Left lobe of liver (tissue), 2 donors: ENCODE measurements around the gene SLC66A1. TPM values are rescaled to one million over a fixed set of nuclear protein-coding genes. Genes with fewer than 3 reads are reported as not detected.

Experiments
- ATAC-seq: fragments of 200-7000 bp; cut with Tn5 transposase; one replicate; pipeline ENCODE4 v1.9.1; 2020; ENCODE audit warnings: mild to moderate bottlenecking, moderate library complexity
- DNase-seq: peaks from one replicate; pipeline ENCODE4 v3.0.0-alpha.2; 2020; ENCODE audit warnings: low spot score
- total RNA-seq: library from RNA; stranded (reverse); gene quantifications from one replicate; pipeline ENCODE4 v1.2.1, GENCODE V29; 2021
- donor health status: DM: no; HTN: no; CAD: no; lungs with moderate emphysema.
- donor health status: DM: no; HTN: yes; CAD: no.

SLC66A1 gene
- total RNA-seq, 1 donor from 2014 or later: 9.1 TPM

GRCh38 chr1:19342062-19342750 lies 30.1 kb downstream of the SLC66A1 start:
- ATAC-seq (no peak), DNase-seq (no peak)

GRCh38 chr1:19342894-19343616 lies 30.9 kb downstream of the SLC66A1 start:
- ATAC-seq: no peak
- no peak for DNase-seq

GRCh38 chr1:19343617-19344350 lies 31.7 kb downstream of the SLC66A1 start:
- DNase-seq (no peak), ATAC-seq (no peak)

GRCh38 chr1:19344372-19344810 lies 32.3 kb downstream of the SLC66A1 start:
- DNase-seq (peak; percentile 75), ATAC-seq (peak; percentile 90)

GRCh38 chr1:19344831-19345230 lies 32.7 kb downstream of the SLC66A1 start:
- ATAC-seq (peak; percentile 51), DNase-seq (no peak)

GRCh38 chr1:19345391-19345790 lies 33.3 kb downstream of the SLC66A1 start:
- DNase-seq (no peak), ATAC-seq (no peak)

- ATAC-seq: no peak
These were observed 33.9 kb downstream of the SLC66A1 start for GRCh38 chr1:19346026-19346425.

GRCh38 chr1:19347533-19348172 lies 35.5 kb downstream of the SLC66A1 start:
- ATAC-seq (no peak), DNase-seq (no peak)

More at GRCh38 chr1:19346026-19346425, 33.9 kb downstream of the SLC66A1 start:
- DNase-seq: no peak

GRCh38 chr1:19348441-19349198 lies 36.5 kb downstream of the SLC66A1 start:
- no peak for ATAC-seq
- DNase-seq: no peak

GRCh38 chr1:19349999-19350398 lies 37.9 kb downstream of the SLC66A1 start:
- no peak for DNase-seq
- no peak for ATAC-seq

- DNase-seq (no peak), ATAC-seq (no peak)
These were observed 38.4 kb downstream of the SLC66A1 start for GRCh38 chr1:19350566-19350965.

- DNase-seq (no peak), ATAC-seq (no peak)
These were observed 39.7 kb downstream of the SLC66A1 start for GRCh38 chr1:19351873-19352272.

- no peak for DNase-seq
These were observed 40.7 kb downstream of the SLC66A1 start for GRCh38 chr1:19352839-19353238.

GRCh38 chr1:19353596-19353995 lies 41.5 kb downstream of the SLC66A1 start:
- DNase-seq: no peak
- ATAC-seq: no peak

More at GRCh38 chr1:19352839-19353238, 40.7 kb downstream of the SLC66A1 start:
- ATAC-seq: peak; percentile 13

- DNase-seq (no peak), ATAC-seq (no peak)
These were observed 42.4 kb downstream of the SLC66A1 start for GRCh38 chr1:19354531-19354981.

- no peak for ATAC-seq
- no peak for DNase-seq
These were observed 44.1 kb downstream of the SLC66A1 start for GRCh38 chr1:19356266-19356665.

GRCh38 chr1:19357299-19357986 lies 45.3 kb downstream of the SLC66A1 start:
- no peak for ATAC-seq
- no peak for DNase-seq

GRCh38 chr1:19358710-19359109 lies 46.6 kb downstream of the SLC66A1 start:
- no peak for DNase-seq
- ATAC-seq: no peak

GRCh38 chr1:19359357-19359756 lies 47.2 kb downstream of the SLC66A1 start:
- ATAC-seq (no peak), DNase-seq (no peak)

- ATAC-seq (no peak), DNase-seq (no peak)
These were observed 47.9 kb downstream of the SLC66A1 start for GRCh38 chr1:19360016-19360415.
